Endodermal cell (in vitro differentiated cells): ENCODE measurements around the gene ATP1B2. TPM values are rescaled to one million over a fixed set of nuclear protein-coding genes. Genes with fewer than 3 reads are reported as not detected.

Source experiments
- DNase-seq: peaks from one replicate; pipeline ENCODE4 v3.0.0-alpha.2; 2017
- H3K27ac ChIP-seq: 2 replicates; pipeline ENCODE4 v1.5.1; 2013; ENCODE audit warnings: mild to moderate bottlenecking, low read depth, low read length, moderate library complexity
- H3K27me3 ChIP-seq: 2 replicates; pipeline ENCODE4 v1.6.1; 2013; ENCODE audit warnings: mild to moderate bottlenecking, low read length, moderate library complexity; ENCODE audit not compliant: insufficient read depth, control insufficient read depth, poor library complexity, severe bottlenecking
- H3K36me3 ChIP-seq: 2 replicates; pipeline ENCODE4 v1.7.0; 2013; ENCODE audit warnings: mild to moderate bottlenecking, low read length, moderate library complexity; ENCODE audit not compliant: control insufficient read depth, insufficient read depth
- H3K4me1 ChIP-seq: one replicate; pipeline ENCODE4 v1.7.0; 2013; ENCODE audit warnings: low read length; ENCODE audit not compliant: control insufficient read depth, insufficient read depth
- H3K4me3 ChIP-seq: 2 replicates; pipeline ENCODE4 v1.5.1; 2013; ENCODE audit warnings: mild to moderate bottlenecking, low read length, moderate library complexity
- H3K9ac ChIP-seq: 2 replicates; pipeline ENCODE4 v1.6.1; 2013; ENCODE audit warnings: mild to moderate bottlenecking, low read length, moderate library complexity; ENCODE audit not compliant: poor library complexity, severe bottlenecking; ENCODE audit errors: extremely low read depth
- H3K9me3 ChIP-seq: 2 replicates; pipeline ENCODE4 v1.6.1; 2013; ENCODE audit warnings: mild to moderate bottlenecking, low read length, moderate library complexity; ENCODE audit not compliant: control insufficient read depth
- H3K27ac Mint-ChIP-seq: 2 replicates; pipeline ENCODE4 v1.8.0; 2020; ENCODE audit warnings: mixed read lengths
- H3K27me3 Mint-ChIP-seq: 2 replicates; pipeline ENCODE4 v1.8.0; 2021; ENCODE audit warnings: mild to moderate bottlenecking, mixed read lengths; ENCODE audit not compliant: insufficient read depth
- H3K36me3 Mint-ChIP-seq: 2 replicates; pipeline ENCODE4 v1.8.0; 2020; ENCODE audit warnings: low read depth, mixed read lengths
- H3K4me1 Mint-ChIP-seq: 2 replicates; pipeline ENCODE4 v1.8.0; 2020; ENCODE audit warnings: mixed read lengths
- H3K4me3 Mint-ChIP-seq: 2 replicates; pipeline ENCODE4 v1.8.0; 2020; ENCODE audit warnings: mild to moderate bottlenecking, moderate library complexity, mixed read lengths
- H3K9me3 Mint-ChIP-seq: 2 replicates; pipeline ENCODE4 v1.8.0; 2020; ENCODE audit warnings: mild to moderate bottlenecking, mixed read lengths
- CTCF ChIP-seq: fragments of 200-600 bp; sonication (generic); conservative IDR thresholded peaks from 2 replicates; pipeline ENCODE4 v1.5.0; 2021; ENCODE audit warnings: antibody characterized with exemption, mild to moderate bottlenecking
- WGBS, 2 experiments: methylation state at CpG; one replicate each; pipeline versions ENCODE4 v1.1.5 to v1.1.7; 2013; ENCODE audit warnings: missing lambda C conversion rate in 2 of 2, mixed read lengths in 1 of 2; ENCODE audit not compliant: insufficient coverage in 1 of 2, insufficient read length in 1 of 2; 5-methylcytosine and 5-hydroxymethylcytosine counted together
- long read RNA-seq, 4 experiments: library from polyadenylated mRNA in 2 of 4; library from RNA in 1 of 4; library from capped mRNA in 1 of 4; stranded (forward) in 3 of 4; unstranded in 1 of 4; transcript quantifications; one replicate each; pipeline ENCODE4 v2.0.0, GENCODE V29; 2020 to 2021; ENCODE audit warnings: inconsistent platforms in 1 of 4
- polyA plus RNA-seq, 2 experiments: library from polyadenylated mRNA; stranded (reverse); fragments of 50-300 nt; gene quantifications; one replicate each; pipeline ENCODE4 v1.2.3, GENCODE V29; 2013
- total RNA-seq, 2 donors: library from RNA; stranded (reverse); fragmentation: NEBNext Ultra II Directional in 1 of 2; extraction: Animal tissue kit (Norgen Biotek cat#: 25700) in 1 of 2; gene quantifications; 2 replicates in 1 of 2; 3 replicates in 1 of 2; pipeline ENCODE4 v1.2.1, GENCODE V29; 2021

ATP1B2 gene
- 1 to 10 TPM; 6.4 to 7.5 TPM for total RNA-seq
- polyA plus RNA-seq (2013, experiment 1 of 2), result 38.5 TPM
- polyA plus RNA-seq (2013, experiment 2 of 2), result 30.5 TPM
- long read RNA-seq, experiment 1, partial matches to known transcripts, result 0 of 2 reads
- long read RNA-seq, experiment 1, other reads (novel, unspliced or antisense), result 2 of 2 reads
- long read RNA-seq, experiment 2, transcript ATP1B2-201 (7 exons, 3,153 nt), result major isoform, 29 of 37 reads
- long read RNA-seq, experiment 2, partial matches to known transcripts, result 4 of 37 reads
- long read RNA-seq, experiment 2, other reads (novel, unspliced or antisense), result 4 of 37 reads
- long read RNA-seq, experiment 3, partial matches to known transcripts, result 2 of 2 reads
- long read RNA-seq, experiment 3, other reads (novel, unspliced or antisense), result 0 of 2 reads
- long read RNA-seq, experiment 4, partial matches to known transcripts, result 1 of 1 reads
- long read RNA-seq, experiment 4, other reads (novel, unspliced or antisense), result 0 of 1 reads

GRCh38 chr17:7650509-7651096, at the start of gene ATP1B2:
TSS of gene ATP1B2 (plus strand) at chr17:7650926. CDS start at chr17:7651519, 593 bp downstream.
- H3K36me3 Mint-ChIP-seq, result no peaks in the 10 kb centered on the region
- Histone ChIP-seq H3K27me3 (peaks cover 31% of the 10 kb centered on the region), H3K27ac (no peak within 1 kb of the TSS), H3K4me3 (peak within 1 kb of the TSS; percentile 80), H3K9me3 (no peaks in the 10 kb centered on the region), H3K9ac (peak within 1 kb of the TSS; percentile 44), H3K4me1 (no peaks in the 10 kb centered on the region), H3K36me3 (no peaks in the 10 kb centered on the region)
- H3K27ac Mint-ChIP-seq, result no peak within 1 kb of the TSS
- H3K4me3 Mint-ChIP-seq, result peak within 1 kb of the TSS; percentile 61
- DNase-seq, result peak; percentile 98
- TF ChIP-seq CTCF, result no peak
- no peaks in the 10 kb centered on the region for H3K9me3 Mint-ChIP-seq
- peaks cover 50% of the 10 kb centered on the region for H3K27me3 Mint-ChIP-seq
- WGBS, 2 experiments, result 2 to 4% methylated on average over 17 to 29 of the region's 34 CpGs
- H3K4me1 Mint-ChIP-seq, result peaks cover 14% of the 10 kb centered on the region

- Mint-ChIP-seq H3K9me3 (no peaks in the 10 kb centered on the region), H3K4me3 (no peak overlapping the region)
- H3K27ac ChIP-seq, result no peak overlapping the region
Observed at GRCh38 chr17:7606280-7606679, 44.4 kb upstream of the ATP1B2 start.

GRCh38 chr17:7610641-7611040, 40.1 kb upstream of the ATP1B2 start:
- H3K27ac ChIP-seq, result no peak overlapping the region
- H3K9me3 ChIP-seq, result no peaks in the 10 kb centered on the region
- TF ChIP-seq CTCF, result no peak
- Mint-ChIP-seq H3K4me3 (no peak overlapping the region), H3K9me3 (no peaks in the 10 kb centered on the region), H3K36me3 (peaks cover 30% of the 10 kb centered on the region), H3K27ac (no peak overlapping the region), H3K4me1 (peaks cover 24% of the 10 kb centered on the region), H3K27me3 (no peaks in the 10 kb centered on the region)
- peaks cover 31% of the 10 kb centered on the region for H3K36me3 ChIP-seq
- 92 to 100% methylated on average over 1 to 2 of the region's 2 CpGs for WGBS, 2 experiments
- H3K27me3 ChIP-seq, result no peaks in the 10 kb centered on the region
- no peak overlapping the region for H3K9ac ChIP-seq
- no peaks in the 10 kb centered on the region for H3K4me1 ChIP-seq
- no peak overlapping the region for H3K4me3 ChIP-seq
- DNase-seq, result no peak

More at GRCh38 chr17:7606280-7606679, 44.4 kb upstream of the ATP1B2 start:
- no peak for DNase-seq
- Mint-ChIP-seq H3K27ac (peak overlapping the region; percentile 41), H3K27me3 (no peaks in the 10 kb centered on the region), H3K36me3 (peaks cover 53% of the 10 kb centered on the region), H3K4me1 (peaks cover 6% of the 10 kb centered on the region)
- Histone ChIP-seq H3K9ac (no peak overlapping the region), H3K4me3 (no peak overlapping the region), H3K9me3 (no peaks in the 10 kb centered on the region), H3K4me1 (no peaks in the 10 kb centered on the region), H3K27me3 (no peaks in the 10 kb centered on the region), H3K36me3 (peaks cover 66% of the 10 kb centered on the region)
- 89 to 100% methylated on average over 3 to 4 of the region's 4 CpGs for WGBS, 2 experiments
- no peak for TF ChIP-seq CTCF
